ENCODE measurements around the gene RNF40. TPM values are rescaled to one million over a fixed set of nuclear protein-coding genes. Genes with fewer than 3 reads are reported as not detected.

Gene RNF40
- total and polyA plus RNA-seq, 10 donors, result 38.1 to 111 (median 79.1) TPM

DNA sequence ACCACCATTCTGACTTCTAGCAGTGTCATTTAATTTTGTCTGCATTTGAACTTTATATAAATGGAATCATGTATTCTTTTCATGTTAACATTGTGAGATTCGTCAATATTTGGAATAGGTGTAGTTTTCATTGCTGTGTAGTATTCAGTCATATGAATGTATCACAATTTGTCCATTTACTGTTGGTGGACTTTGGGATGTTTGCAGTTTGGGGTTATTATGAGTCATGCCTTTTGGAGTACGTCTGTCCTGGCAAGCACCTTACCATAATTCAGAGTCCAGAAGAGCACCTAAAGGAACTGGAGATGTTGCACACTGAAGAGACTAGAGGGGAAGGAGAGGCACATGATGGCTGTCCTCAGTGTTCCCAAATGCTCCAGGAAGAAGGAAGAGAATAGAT, 17.0 kb upstream of the RNF40 start:
- H3K4me1 ChIP-seq, result peaks cover 0 to 43% (median 31%) of the 10 kb centered on the region in 6 donors
- H3K27ac ChIP-seq, result peak overlapping the region in 2 of 8 donors; percentile 21 to 91
- H3K4me3 ChIP-seq, result no peak overlapping the region
- no peak for DNase-seq
- no peaks in the 10 kb centered on the region for H3K9me3 ChIP-seq
- TF ChIP-seq, protein P1, sequence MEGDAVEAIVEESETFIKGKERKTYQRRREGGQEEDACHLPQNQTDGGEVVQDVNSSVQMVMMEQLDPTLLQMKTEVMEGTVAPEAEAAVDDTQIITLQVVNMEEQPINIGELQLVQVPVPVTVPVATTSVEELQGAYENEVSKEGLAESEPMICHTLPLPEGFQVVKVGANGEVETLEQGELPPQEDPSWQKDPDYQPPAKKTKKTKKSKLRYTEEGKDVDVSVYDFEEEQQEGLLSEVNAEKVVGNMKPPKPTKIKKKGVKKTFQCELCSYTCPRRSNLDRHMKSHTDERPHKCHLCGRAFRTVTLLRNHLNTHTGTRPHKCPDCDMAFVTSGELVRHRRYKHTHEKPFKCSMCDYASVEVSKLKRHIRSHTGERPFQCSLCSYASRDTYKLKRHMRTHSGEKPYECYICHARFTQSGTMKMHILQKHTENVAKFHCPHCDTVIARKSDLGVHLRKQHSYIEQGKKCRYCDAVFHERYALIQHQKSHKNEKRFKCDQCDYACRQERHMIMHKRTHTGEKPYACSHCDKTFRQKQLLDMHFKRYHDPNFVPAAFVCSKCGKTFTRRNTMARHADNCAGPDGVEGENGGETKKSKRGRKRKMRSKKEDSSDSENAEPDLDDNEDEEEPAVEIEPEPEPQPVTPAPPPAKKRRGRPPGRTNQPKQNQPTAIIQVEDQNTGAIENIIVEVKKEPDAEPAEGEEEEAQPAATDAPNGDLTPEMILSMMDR (IDR thresholded peaks at IDR 0.05 in 8 of 11, conservative IDR thresholded peaks at IDR 0.05 in 3 of 11), result no peak
- TF ChIP-seq POLR2A (IDR thresholded peaks at IDR 0.05), result no peak
- no peak for TF ChIP-seq POLR2AphosphoS5 (IDR thresholded peaks at IDR 0.05)
- no peaks in the 10 kb centered on the region for H3K27me3 ChIP-seq (replicated peaks in 1 of 7)
- peaks cover 0 to 54% (median 18%) of the 10 kb centered on the region in 6 donors for H3K36me3 ChIP-seq
- intact Hi-C loops (cut with DNase I; ENCODE audit: low total_unique reads), result no loop called here
- WGBS, 5 donors, result 82 to 94% (median 85%) methylated on average over 2 of the region's 2 CpGs

DNA sequence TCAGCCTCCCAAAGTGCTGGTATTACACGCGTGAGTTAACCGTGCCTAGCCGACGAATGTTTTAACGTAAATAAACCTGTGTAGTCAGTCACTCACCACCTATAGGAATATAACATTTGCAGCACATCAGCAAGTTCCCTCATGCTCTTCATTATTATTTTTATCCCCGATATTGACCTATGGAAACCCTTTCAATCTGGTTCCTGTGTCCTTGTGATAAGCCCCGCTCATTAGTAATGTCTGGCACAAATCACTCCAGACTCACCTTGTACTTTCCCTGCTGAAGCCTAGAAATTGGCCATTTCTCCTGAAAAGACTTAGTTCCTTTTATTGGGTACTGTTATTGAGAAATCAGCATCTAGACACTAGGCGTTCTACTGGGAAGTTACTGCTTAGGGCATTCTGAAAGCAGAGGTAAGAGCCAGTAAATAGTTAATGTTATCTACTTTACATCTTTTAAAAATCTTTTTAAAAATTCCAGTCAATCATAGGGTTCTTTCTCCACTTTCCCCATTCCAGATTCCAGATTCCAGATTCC, 15.4 kb upstream of the RNF40 start:
- intact Hi-C loops (cut with DNase I; ENCODE audit: low total_unique reads), result no loop called here
- no peak for DNase-seq
- Histone ChIP-seq H3K27ac (peak overlapping the region; percentile 17 to 91 (median 82)), H3K36me3 (peaks cover 0 to 52% (median 26%) of the 10 kb centered on the region in 6 donors), H3K4me1 (peaks cover 0 to 31% (median 22%) of the 10 kb centered on the region in 6 donors), H3K27me3 (replicated peaks in 1 of 7) (no peaks in the 10 kb centered on the region), H3K9me3 (no peaks in the 10 kb centered on the region), H3K4me3 (no peak overlapping the region)
- TF ChIP-seq, protein P1 (IDR thresholded peaks at IDR 0.05 in 8 of 11, conservative IDR thresholded peaks at IDR 0.05 in 3 of 11), result no peak
- peak in 1 of 3 donors; percentile 63 for TF ChIP-seq POLR2AphosphoS5 (IDR thresholded peaks at IDR 0.05)
- no peak for TF ChIP-seq POLR2A (IDR thresholded peaks at IDR 0.05)
- 69 to 84% (median 80%) methylated on average over 9 of the region's 9 CpGs for WGBS, 5 donors

DNA sequence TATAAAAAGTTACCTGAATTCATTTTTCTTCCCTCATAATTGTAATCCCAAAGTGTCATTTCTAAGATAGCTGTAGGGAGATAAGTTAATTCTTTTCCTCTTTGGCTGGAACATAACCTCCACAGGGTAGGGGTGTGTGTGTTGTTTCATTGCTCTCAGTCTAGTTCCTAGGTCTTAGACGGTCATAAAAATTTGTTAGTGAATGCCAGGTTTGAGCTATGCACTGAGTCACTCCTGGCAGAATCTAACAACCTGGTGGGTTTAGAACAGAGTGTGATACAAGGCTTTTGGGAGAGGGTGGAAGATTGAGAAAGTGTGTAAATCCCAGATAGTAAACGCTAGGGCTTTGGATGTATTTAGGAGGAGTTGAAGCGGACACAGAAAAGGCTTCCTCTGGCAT, 14.8 kb upstream of the RNF40 start:
- Histone ChIP-seq H3K27ac (peak overlapping the region; percentile 66 to 91 (median 82)), H3K4me1 (peaks cover 0 to 31% (median 22%) of the 10 kb centered on the region in 6 donors), H3K4me3 (peak overlapping the region in 5 of 8 donors; percentile 68 to 94 (median 86)), H3K36me3 (peaks cover 0 to 52% (median 31%) of the 10 kb centered on the region in 6 donors), H3K27me3 (replicated peaks in 1 of 7) (no peaks in the 10 kb centered on the region), H3K9me3 (no peaks in the 10 kb centered on the region)
- WGBS, 5 donors, result 52 to 64% (median 59%) methylated on average over 3 of the region's 3 CpGs
- intact Hi-C loops (cut with DNase I; ENCODE audit: low total_unique reads), result no loop called here
- TF ChIP-seq POLR2A (IDR thresholded peaks at IDR 0.05) (no peak), POLR2AphosphoS5 (IDR thresholded peaks at IDR 0.05) (no peak)
- TF ChIP-seq, protein P1 (IDR thresholded peaks at IDR 0.05 in 8 of 11, conservative IDR thresholded peaks at IDR 0.05 in 3 of 11), result no peak
- no peak for DNase-seq

DNA sequence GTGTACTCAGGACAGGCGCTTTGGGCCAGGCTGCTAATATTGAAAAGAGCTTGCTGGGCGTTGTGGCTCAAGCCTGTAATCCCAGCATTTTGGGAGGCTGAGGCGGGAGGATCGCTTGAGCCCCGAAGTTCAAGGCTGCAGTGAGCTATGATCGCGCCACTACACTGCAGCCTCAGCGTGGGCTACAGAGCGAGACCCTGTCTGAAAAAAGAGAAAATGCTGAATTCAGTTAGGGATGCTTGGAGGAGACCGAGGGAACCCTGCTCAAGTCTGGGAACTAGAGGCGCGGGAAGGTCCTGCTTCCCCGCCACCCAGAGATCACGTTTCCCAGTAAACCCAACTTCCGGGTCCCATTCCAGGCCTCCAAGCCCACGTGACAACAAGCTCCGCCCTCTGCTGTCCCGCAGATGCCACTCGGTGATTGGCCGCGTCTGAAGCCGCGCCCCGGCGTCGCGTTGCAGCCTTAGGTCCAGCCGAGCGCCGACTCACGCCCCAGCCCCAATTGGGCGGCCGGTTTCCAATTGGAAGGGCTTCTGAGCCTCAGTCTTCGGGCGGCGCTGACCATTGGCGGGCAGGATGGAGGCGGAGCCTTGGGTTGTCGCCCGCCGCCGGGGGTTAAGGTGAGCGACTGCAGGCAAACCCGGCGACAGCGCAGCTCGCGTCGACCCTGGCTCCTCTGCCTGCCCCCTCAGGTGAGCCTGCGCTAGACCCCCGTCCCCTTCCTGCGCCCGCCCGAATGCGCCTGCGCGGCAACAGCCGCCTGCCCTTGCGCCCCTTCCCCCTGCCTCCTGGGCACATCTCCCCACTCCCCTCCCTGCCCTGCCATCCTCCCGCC, 14.1 kb upstream of the RNF40 start, which contains the start of gene PHKG2:
Gene PHKG2 (plus strand): TSS at position 627 of the 835 bp plus-strand sequence. CDS start 396 bp downstream, outside the sequence.
- 3 to 4% (median 3%) methylated on average over 48 to 60 of the region's 60 CpGs for WGBS, 5 donors
- intact Hi-C loops (cut with DNase I; ENCODE audit: low total_unique reads), result no loop called here
- TF ChIP-seq POLR2A (IDR thresholded peaks at IDR 0.05) (no peak), POLR2AphosphoS5 (IDR thresholded peaks at IDR 0.05) (peak; percentile 88 to 94 (median 89))
- TF ChIP-seq, protein P1 (IDR thresholded peaks at IDR 0.05 in 8 of 11, conservative IDR thresholded peaks at IDR 0.05 in 3 of 11), result peak in 4 of 11 experiments; percentile 24 to 44 (median 37)
- H3K27ac ChIP-seq, result peak within 1 kb of the TSS; percentile 72 to 91 (median 82)
- no peaks in the 10 kb centered on the region for H3K27me3 ChIP-seq (replicated peaks in 1 of 7)
- H3K36me3 ChIP-seq, result peaks cover 0 to 52% (median 34%) of the 10 kb centered on the region in 6 donors
- H3K4me1 ChIP-seq, result peaks cover 0 to 31% (median 22%) of the 10 kb centered on the region in 6 donors
- H3K4me3 ChIP-seq, result peak within 1 kb of the TSS; percentile 65 to 94 (median 82)
- DNase-seq, result peak; percentile 100
- no peaks in the 10 kb centered on the region for H3K9me3 ChIP-seq
